Nephron progenitor cell (in vitro differentiated cells): ENCODE measurements around the gene MXRA8.

Experiments
- DNase-seq: peaks from one replicate; pipeline ENCODE4 v3.0.0; 2021
- H3K27ac Mint-ChIP-seq: 2 replicates; pipeline ENCODE4 v1.8.0; 2021; ENCODE audit warnings: mild to moderate bottlenecking, moderate library complexity, mixed read lengths
- H3K27me3 Mint-ChIP-seq: 2 replicates; pipeline ENCODE4 v1.8.0; 2021; ENCODE audit warnings: mild to moderate bottlenecking, low read depth, mixed read lengths; ENCODE audit not compliant: poor library complexity
- H3K36me3 Mint-ChIP-seq: 2 replicates; pipeline ENCODE4 v1.8.0; 2021; ENCODE audit warnings: low read depth, mixed read lengths
- H3K4me1 Mint-ChIP-seq: 2 replicates; pipeline ENCODE4 v1.8.0; 2021; ENCODE audit warnings: mixed read lengths
- H3K4me3 Mint-ChIP-seq: 2 replicates; pipeline ENCODE4 v1.8.0; 2021; ENCODE audit warnings: mild to moderate bottlenecking, moderate library complexity, mixed read lengths
- H3K9me3 Mint-ChIP-seq: 2 replicates; pipeline ENCODE4 v1.8.0; 2021; ENCODE audit warnings: mild to moderate bottlenecking, moderate library complexity, mixed read lengths
- TF ChIP-seq, protein P1 (sequence below): fragments of 200-600 bp; sonication (generic); IDR thresholded peaks from 2 replicates; pipeline ENCODE4 v1.5.0; 2021; ENCODE audit warnings: antibody characterized with exemption

Gene MXRA8

DNA sequence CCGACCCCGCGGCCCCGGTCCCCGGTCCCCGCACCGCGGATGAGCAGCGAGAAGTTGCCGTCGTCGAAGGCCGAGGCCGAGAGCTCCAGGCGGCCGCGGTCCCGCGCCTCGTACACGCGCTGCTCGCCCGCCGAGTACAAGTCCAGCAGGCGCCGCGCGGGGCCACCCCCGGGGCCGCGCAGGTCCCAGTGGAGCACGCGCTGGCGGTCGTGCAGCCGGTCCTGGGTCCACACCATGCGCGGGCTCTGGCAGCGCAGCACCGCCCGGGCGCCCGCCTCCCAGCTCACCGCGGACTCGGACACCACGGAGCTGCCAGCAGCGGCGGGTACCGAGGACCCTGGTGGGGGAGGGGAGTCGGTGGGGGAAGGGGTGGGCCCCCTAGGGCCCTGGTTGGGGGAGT lies 2.9 kb downstream of the MXRA8 start:
- peak; percentile 62 for DNase-seq
- no peak overlapping the region for H3K27ac Mint-ChIP-seq
- H3K4me3 Mint-ChIP-seq = no peak overlapping the region
- peaks cover 3% of the 10 kb centered on the region for H3K27me3 Mint-ChIP-seq
- no peaks in the 10 kb centered on the region for H3K9me3 Mint-ChIP-seq
- peaks cover 58% of the 10 kb centered on the region for H3K4me1 Mint-ChIP-seq
- TF ChIP-seq, protein P1, sequence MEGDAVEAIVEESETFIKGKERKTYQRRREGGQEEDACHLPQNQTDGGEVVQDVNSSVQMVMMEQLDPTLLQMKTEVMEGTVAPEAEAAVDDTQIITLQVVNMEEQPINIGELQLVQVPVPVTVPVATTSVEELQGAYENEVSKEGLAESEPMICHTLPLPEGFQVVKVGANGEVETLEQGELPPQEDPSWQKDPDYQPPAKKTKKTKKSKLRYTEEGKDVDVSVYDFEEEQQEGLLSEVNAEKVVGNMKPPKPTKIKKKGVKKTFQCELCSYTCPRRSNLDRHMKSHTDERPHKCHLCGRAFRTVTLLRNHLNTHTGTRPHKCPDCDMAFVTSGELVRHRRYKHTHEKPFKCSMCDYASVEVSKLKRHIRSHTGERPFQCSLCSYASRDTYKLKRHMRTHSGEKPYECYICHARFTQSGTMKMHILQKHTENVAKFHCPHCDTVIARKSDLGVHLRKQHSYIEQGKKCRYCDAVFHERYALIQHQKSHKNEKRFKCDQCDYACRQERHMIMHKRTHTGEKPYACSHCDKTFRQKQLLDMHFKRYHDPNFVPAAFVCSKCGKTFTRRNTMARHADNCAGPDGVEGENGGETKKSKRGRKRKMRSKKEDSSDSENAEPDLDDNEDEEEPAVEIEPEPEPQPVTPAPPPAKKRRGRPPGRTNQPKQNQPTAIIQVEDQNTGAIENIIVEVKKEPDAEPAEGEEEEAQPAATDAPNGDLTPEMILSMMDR = no peak
- H3K36me3 Mint-ChIP-seq = no peaks in the 10 kb centered on the region

DNA sequence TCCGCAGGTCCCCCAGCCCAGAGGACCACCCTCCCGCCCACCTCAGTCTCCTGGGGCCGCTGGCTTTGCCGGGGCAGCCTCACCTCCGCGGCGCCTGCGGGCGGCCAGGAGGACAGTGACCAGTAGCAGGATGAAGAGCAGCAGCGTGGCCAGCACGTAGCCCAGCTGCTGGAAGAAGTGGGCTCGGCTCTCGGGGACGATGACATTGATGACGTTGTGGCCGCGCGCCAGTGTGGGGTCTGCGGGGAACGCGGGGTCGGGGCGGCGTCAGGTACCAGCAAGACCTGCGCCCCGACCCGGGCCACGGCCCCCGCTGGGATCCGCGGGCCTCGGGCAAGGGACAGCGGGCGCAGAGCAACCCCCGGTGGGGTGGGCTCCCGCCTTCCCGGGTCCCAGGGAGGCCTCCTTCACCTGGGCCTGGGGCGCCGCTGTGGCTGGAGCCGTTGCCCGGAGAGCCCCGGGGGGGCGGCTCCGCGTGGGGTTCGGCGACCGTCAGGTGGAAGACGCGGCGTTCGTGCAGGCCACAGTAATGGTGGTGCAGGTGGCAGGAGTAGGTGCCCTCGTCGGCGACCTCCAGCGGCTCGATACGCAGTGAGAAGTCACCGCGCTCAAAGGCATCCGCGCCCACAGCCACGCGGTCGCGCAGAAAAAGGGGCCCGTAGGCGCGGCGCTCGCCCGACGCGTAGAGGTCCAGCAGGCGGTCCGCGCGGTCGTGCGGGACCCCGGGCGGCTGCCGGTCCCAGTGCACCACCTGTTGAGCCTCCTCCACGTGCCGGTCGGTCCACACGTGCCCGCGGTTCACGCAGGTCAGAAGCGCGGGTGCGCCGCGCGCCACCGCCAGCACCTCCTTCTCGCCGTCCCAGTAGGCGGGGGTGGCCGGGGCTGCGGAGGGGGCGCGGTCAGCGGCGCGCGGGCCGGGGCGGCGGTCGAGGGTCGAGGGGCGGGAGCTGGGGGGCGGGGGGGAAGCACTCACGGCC lies 3.8 kb downstream of the MXRA8 start:
- Mint-ChIP-seq H3K4me1 (peaks cover 53% of the 10 kb centered on the region), H3K4me3 (peak overlapping the region; percentile 76), H3K27me3 (peaks cover 3% of the 10 kb centered on the region), H3K36me3 (no peaks in the 10 kb centered on the region), H3K27ac (no peak overlapping the region), H3K9me3 (no peaks in the 10 kb centered on the region)
- DNase-seq = peak; percentile 42
- TF ChIP-seq, protein P1 = no peak

DNA sequence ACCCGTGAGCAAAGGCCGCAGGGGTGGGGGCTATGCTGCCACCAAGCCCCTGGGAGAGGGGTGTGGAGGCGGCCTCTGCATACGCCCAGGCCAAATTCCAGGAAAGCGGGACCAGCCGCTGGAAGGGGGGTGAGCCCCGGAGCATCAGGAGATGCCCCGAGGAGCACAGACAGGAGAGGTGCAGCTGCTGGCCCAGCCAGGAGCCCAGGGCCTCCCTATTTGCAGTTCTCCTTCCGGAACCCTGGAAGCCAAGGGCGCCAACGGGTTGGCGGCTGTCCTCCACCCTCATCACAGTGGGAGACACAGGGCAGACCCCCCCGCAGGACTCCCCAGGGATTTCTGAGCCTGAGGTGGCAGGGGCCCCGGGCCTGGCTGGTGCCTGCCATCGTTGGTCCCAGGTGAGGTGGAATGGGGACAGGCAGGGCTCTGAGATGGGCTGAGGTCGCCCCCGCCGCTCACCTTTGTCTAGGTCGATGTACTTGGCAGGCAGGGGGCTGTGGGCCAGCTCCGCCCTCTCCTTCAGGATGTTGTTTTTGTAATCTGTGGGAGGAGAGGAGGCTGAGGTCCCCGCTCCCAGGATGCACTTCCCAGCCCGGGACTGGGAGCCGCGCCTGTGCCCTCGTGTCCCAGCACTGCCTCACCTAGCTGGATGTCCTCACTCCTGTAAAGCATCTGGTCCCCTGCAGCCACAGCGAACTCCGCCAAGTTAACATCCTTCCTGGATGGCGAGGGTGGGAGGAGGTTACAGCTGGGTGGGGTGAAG lies 4.8 kb downstream of the MXRA8 start:
- peak; percentile 31 for DNase-seq
- H3K4me3 Mint-ChIP-seq = peak overlapping the region; percentile 18
- no peaks in the 10 kb centered on the region for H3K36me3 Mint-ChIP-seq
- H3K27ac Mint-ChIP-seq = no peak overlapping the region
- H3K9me3 Mint-ChIP-seq = no peaks in the 10 kb centered on the region
- TF ChIP-seq, protein P1 = no peak
- peaks cover 43% of the 10 kb centered on the region for H3K4me1 Mint-ChIP-seq
- peaks cover 3% of the 10 kb centered on the region for H3K27me3 Mint-ChIP-seq

DNA sequence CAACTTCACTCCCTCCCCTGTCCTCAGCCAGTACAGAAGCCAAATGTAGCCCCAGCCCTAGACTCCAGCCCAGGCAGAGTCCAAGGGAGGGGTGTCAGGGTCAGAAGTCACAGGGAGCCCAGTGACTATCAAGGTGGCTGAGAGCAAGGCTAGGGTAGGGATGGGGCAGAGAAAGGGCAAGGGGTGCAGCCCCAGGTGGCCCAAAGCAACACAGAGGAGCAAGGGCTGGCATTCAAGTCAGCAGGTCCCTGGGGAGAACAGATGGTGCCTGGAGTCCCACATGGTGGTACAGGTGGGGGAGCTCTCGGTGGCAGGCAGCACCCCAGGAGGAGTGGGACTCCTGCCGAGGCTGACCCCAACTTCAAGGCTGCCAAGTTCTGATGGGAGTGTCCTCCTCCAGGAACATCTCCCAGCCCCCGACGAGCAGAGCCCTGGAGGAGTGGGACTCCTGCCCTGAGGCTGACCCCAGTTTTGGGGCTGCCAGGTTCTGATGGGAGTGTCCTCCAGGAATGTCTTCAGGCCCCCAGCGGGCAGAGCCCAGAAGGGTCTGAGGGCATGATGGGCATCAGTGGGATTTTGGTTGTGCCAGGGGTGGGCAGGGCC lies 5.5 kb downstream of the MXRA8 start:
- peak overlapping the region; percentile 73 for H3K4me3 Mint-ChIP-seq
- TF ChIP-seq, protein P1 = no peak
- H3K27me3 Mint-ChIP-seq = peaks cover 3% of the 10 kb centered on the region
- no peaks in the 10 kb centered on the region for H3K36me3 Mint-ChIP-seq
- H3K27ac Mint-ChIP-seq = no peak overlapping the region
- no peaks in the 10 kb centered on the region for H3K9me3 Mint-ChIP-seq
- H3K4me1 Mint-ChIP-seq = peaks cover 40% of the 10 kb centered on the region
- no peak for DNase-seq

DNA sequence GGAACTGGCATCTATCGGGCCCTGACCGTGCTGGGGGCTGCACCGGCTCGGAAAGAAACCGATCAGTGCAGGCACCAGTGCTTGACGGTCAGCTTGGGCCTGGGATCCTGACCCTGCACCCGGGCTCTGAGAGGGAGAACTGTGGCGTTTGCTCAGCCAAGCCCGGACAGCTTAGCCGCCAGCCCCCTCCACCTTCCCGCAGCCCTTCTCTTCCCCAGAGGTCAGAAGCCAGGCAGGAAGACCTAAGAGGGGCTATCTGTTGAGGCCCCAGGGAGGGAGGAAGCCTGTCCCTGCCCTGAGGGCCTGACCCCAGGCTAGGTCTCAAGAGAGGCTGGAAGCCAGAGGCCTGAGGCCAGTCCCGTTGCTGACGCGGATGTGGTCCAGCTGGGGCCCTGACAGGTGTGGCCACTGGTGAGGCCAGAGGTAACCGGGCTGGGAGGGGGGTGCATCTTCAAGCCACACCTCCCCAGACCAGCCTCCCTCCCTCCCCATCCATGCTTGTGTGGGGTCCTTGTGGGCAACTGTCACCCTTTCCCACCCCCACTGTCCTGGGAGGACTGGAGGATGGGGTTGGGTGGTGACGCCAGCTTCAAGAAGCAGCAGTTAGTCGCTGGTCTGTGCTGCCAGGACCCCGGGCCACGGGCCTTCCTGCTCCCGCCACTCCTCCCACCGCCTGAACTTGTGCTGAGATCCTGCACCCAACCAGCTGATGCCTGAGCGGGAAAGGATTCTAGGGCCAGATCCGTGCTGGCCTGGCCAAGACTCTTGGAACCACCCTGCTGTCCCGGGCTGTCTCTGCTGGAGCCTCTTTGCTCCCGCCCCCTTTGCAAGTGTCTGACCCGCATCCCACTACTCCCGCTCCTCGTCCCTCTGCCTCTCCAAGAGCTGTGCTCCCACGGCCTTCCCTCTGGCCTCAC lies 6.6 kb downstream of the MXRA8 start:
- Mint-ChIP-seq H3K27me3 (peaks cover 3% of the 10 kb centered on the region), H3K4me3 (peak overlapping the region; percentile 73), H3K4me1 (peaks cover 42% of the 10 kb centered on the region), H3K36me3 (no peaks in the 10 kb centered on the region), H3K9me3 (no peaks in the 10 kb centered on the region), H3K27ac (peak overlapping the region; percentile 80)
- peak; percentile 61 for DNase-seq
- TF ChIP-seq, protein P1 = no peak
